Bronchial epithelial cell (primary cell): ENCODE results near the gene BCAR3. TPM values are rescaled to one million over a fixed set of nuclear protein-coding genes. Genes with fewer than 3 reads are reported as not detected.

Source experiments
- total RNA-seq: library from RNA; depleted of rRNA; stranded (reverse); fragments of >200 nt; gene quantifications from 2 replicates; pipeline ENCODE4 v1.2.1, GENCODE V29; 2014

Gene BCAR3
- total RNA-seq, 1 donor from 2014 or later: 69.5 TPM

Other genes with a start within 250 kb of the BCAR3 start
- gene FNBP1L, start 233.7 kb downstream of the BCAR3 start, total RNA-seq: 25.7 and 29.7 TPM in 2 replicates
- gene DNTTIP2, start 197.4 kb upstream of the BCAR3 start, total RNA-seq: 24.5 and 28.4 TPM in 2 replicates
- 7.4 and 9.7 TPM in 2 replicates for gene GCLM, start 227.6 kb upstream of the BCAR3 start, total RNA-seq